Stimulated activated naive CD8-positive, alpha-beta T cell treated with anti-CD3 and anti-CD28 coated beads, Interleukin-15, Interleukin-2, amounts not matched to agents 100 ng/mL and 50 ng/mL, for 24 hours (primary cell): ENCODE results near the gene COL9A2.

ENCODE experiments used
- H3K27ac Mint-ChIP-seq: one replicate; pipeline ENCODE4 v1.8.0; 2021; ENCODE audit warnings: mild to moderate bottlenecking, mixed read lengths
- H3K27me3 Mint-ChIP-seq: one replicate; pipeline ENCODE4 v1.8.0; 2021; ENCODE audit warnings: mixed read lengths
- H3K36me3 Mint-ChIP-seq: one replicate; pipeline ENCODE4 v1.8.0; 2021; ENCODE audit warnings: low read depth, mixed read lengths
- H3K4me1 Mint-ChIP-seq: one replicate; pipeline ENCODE4 v1.8.0; 2021; ENCODE audit warnings: low read depth, mixed read lengths
- H3K4me3 Mint-ChIP-seq: one replicate; pipeline ENCODE4 v1.8.0; 2021; ENCODE audit warnings: mild to moderate bottlenecking, mixed read lengths
- H3K9me3 Mint-ChIP-seq: one replicate; pipeline ENCODE4 v1.8.0; 2021; ENCODE audit warnings: mixed read lengths

The COL9A2 gene

DNA sequence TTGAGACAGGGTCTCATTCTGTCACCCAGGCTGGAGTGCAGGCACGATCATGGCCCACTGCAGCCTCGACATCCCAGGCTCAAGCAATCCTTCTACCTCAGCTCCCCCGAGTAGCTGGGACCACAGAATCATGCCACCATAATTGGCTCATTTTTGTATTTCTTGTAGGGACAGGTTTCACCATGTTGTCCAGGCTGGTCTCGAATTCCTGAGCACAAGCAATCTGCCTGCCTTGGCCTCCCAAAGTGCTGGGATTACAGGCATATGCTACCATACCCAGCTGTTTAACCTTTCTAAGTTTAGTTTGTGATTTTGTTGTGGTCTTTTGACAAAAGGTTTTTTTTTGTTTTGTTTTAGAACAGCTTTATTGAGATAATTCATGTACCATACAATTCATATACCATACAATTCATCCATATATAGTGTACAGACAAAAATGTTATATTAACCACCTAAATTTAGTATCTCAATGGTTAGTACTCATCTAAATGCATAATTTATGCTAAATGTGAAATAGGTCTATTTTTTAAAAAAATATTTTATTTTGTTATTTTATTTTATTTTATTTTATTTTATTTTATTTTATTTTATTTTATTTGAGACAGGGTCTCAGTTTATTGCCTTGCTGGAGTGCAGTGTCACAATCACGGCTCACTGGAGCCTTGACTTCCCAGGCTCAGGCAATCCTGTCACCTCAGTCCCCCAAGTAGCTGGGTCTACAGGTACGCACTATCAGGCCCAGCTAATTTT is 50.1 kb downstream of the COL9A2 start:
- Mint-ChIP-seq H3K4me1 (peaks cover 62% of the 10 kb centered on the region), H3K9me3 (no peaks in the 10 kb centered on the region), H3K27ac (no peak overlapping the region), H3K4me3 (no peak overlapping the region), H3K36me3 (peaks cover 76% of the 10 kb centered on the region), H3K27me3 (no peaks in the 10 kb centered on the region)

- no peak overlapping the region for H3K4me3 Mint-ChIP-seq
- peak overlapping the region; percentile 40 for H3K27ac Mint-ChIP-seq
- no peaks in the 10 kb centered on the region for H3K27me3 Mint-ChIP-seq
- peaks cover 76% of the 10 kb centered on the region for H3K36me3 Mint-ChIP-seq
- peaks cover 68% of the 10 kb centered on the region for H3K4me1 Mint-ChIP-seq
- no peaks in the 10 kb centered on the region for H3K9me3 Mint-ChIP-seq
These were observed 51.2 kb downstream of the COL9A2 start for GRCh38 chr1:40265919-40266318.

DNA sequence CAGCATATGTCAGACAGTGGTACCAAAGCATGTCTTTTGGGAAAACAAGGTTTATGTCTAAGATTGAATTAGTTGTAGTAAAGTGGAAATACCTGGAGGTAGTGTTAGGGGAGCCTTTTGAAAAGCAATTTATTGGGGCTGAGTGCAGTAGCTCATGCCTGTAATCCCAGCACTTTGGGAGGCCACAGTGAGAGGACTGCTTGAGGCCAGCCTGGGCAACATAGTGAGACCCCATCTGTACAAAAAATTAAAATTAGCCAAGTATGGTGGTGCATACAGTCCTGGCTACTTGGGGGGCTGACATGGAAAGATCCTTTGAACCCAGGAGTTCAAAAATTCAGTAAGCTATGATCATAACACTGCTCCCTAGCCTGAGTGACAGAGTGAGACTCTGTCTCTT is 51.8 kb downstream of the COL9A2 start:
- Mint-ChIP-seq H3K27ac (no peak overlapping the region), H3K36me3 (peaks cover 76% of the 10 kb centered on the region)

GRCh38 chr1:40264354-40264781 is 52.7 kb downstream of the COL9A2 start:
- Mint-ChIP-seq H3K9me3 (no peaks in the 10 kb centered on the region), H3K4me1 (peaks cover 70% of the 10 kb centered on the region), H3K4me3 (no peak overlapping the region), H3K36me3 (peaks cover 76% of the 10 kb centered on the region), H3K27me3 (no peaks in the 10 kb centered on the region), H3K27ac (peak overlapping the region; percentile 86)

More for the DNA sequence above, 51.8 kb downstream of the COL9A2 start:
- Mint-ChIP-seq H3K27me3 (no peaks in the 10 kb centered on the region), H3K9me3 (no peaks in the 10 kb centered on the region), H3K4me1 (peaks cover 68% of the 10 kb centered on the region), H3K4me3 (no peak overlapping the region)

GRCh38 chr1:40258445-40258769 is 58.7 kb downstream of the COL9A2 start:
- H3K27ac Mint-ChIP-seq: peak overlapping the region; percentile 97
- H3K9me3 Mint-ChIP-seq: no peaks in the 10 kb centered on the region
- H3K4me1 Mint-ChIP-seq: peaks cover 56% of the 10 kb centered on the region
- H3K27me3 Mint-ChIP-seq: no peaks in the 10 kb centered on the region
- peaks cover 42% of the 10 kb centered on the region for H3K36me3 Mint-ChIP-seq
- peak overlapping the region; percentile 92 for H3K4me3 Mint-ChIP-seq

DNA sequence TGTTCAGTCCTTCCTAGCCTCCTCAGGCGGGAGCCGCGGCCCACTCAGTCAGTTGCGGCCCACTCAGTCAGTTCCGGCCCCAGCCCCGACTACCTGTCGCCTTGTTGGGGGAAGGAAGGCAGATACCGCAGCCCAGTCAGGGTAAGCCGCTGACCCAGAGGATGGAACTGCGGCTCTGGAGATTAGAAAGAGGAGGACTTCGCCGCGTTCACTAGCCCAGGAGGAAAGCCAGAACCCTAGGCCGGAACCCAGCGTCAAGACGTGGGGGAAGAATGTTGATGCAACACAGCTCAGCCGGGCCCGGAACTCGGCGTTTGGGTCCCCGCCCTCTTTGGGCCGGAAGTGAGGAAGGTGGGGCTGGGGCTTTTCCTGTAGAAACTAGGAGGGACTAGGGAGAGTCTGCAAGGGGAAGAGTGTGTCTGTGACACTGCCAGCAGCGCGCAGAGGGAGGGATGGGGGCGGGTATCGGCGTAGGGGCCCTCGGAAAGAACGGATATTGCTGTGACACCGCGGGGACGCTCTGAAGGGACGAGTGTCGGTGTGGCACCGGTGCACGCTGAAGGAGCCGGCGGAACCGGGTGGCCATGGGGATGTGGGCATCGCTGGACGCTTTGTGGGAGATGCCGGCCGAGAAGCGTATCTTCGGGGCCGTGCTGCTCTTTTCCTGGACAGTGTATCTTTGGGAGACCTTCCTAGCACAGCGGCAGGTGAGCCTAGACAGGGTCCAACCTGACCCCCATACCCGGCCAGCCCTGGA is 59.2 kb downstream of the COL9A2 start, which contains the start of gene ZMPSTE24:
ZMPSTE24 (plus strand) TSS at position 549 of the 757 bp plus-strand sequence; CDS start at position 585, 36 bp downstream.
- H3K4me1 Mint-ChIP-seq: peaks cover 50% of the 10 kb centered on the region
- peaks cover 37% of the 10 kb centered on the region for H3K36me3 Mint-ChIP-seq
- peak within 1 kb of the TSS; percentile 92 for H3K4me3 Mint-ChIP-seq
- H3K9me3 Mint-ChIP-seq: no peaks in the 10 kb centered on the region
- H3K27me3 Mint-ChIP-seq: no peaks in the 10 kb centered on the region
- H3K27ac Mint-ChIP-seq: peak within 1 kb of the TSS; percentile 97

DNA sequence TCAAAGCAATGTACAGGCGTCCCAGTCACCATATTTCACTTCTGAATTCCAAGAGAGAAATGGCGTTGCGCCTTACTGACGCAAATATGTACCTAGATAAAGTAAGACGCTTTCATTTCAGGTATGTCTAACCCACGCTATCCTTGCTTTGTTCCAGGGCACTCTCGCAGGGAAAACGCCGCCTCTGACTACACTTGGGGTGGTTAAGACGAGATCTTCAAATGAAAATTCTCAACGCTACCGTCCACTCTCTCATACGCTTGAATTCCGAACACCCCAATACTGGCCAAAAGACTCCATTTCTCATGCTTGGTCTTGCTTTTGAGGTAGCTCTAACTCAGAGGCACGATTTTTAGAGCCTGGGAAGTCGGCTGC is 59.8 kb downstream of the COL9A2 start:
- Mint-ChIP-seq H3K27me3 (no peaks in the 10 kb centered on the region), H3K27ac (peak overlapping the region; percentile 97), H3K4me1 (peaks cover 46% of the 10 kb centered on the region), H3K9me3 (no peaks in the 10 kb centered on the region), H3K36me3 (peaks cover 31% of the 10 kb centered on the region), H3K4me3 (peak overlapping the region; percentile 92)

DNA sequence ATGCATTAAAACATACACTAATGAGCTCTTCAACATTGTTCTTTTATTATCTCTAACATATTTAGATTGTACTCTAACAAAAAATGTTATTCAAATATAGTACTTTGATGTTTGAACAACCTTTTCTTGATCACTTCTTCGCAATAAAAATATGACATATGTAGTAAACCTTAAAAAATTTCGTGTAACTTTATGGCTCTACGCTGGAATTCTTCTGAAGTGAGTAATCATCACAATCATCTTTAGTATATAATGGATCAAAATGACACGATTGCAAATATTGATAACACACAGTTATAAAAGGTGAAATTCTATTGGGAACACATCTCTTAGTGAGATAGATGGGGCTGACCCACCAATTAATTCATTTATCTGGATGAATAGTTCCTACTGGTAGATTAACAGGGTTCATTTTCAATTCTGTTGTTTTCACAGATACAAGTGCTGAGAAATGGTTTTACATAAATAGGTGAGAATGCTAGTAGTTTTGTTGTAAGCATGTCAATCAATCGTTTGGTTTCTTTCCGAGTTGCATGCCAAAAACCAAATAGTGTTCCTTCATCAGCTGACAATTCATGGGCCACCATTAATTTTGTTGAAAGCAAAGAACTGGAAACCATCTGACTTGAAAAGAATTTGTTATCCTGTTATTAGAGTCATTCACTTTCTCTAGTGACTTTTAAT is 60.5 kb downstream of the COL9A2 start:
- Mint-ChIP-seq H3K36me3 (peaks cover 24% of the 10 kb centered on the region), H3K4me3 (peak overlapping the region; percentile 92), H3K9me3 (no peaks in the 10 kb centered on the region), H3K4me1 (peaks cover 41% of the 10 kb centered on the region), H3K27me3 (no peaks in the 10 kb centered on the region), H3K27ac (peak overlapping the region; percentile 97)

GRCh38 chr1:40255231-40255630 is 61.9 kb downstream of the COL9A2 start:
- H3K27me3 Mint-ChIP-seq: no peaks in the 10 kb centered on the region
- H3K4me3 Mint-ChIP-seq: no peak overlapping the region
- peaks cover 11% of the 10 kb centered on the region for H3K36me3 Mint-ChIP-seq
- H3K9me3 Mint-ChIP-seq: no peaks in the 10 kb centered on the region
- H3K4me1 Mint-ChIP-seq: peaks cover 28% of the 10 kb centered on the region
- no peak overlapping the region for H3K27ac Mint-ChIP-seq

DNA sequence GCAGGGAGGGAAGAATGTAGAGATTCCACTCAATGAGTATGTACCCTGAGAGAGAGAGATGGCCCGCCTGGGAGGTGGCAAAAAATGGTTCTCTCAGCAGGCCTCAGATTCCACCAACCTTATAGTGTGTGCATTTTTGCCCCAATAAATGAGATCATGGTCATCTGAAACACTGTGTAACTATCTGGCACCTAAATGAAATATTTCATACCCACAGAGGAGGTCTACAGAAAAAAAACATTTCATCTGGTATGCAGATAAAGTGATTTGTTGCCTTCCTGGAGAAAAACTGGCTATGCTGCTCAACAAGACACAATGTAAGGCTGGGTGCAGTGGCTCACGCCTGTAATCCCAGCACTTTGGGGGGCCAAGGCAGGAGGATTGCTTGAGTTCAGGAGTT is 64.5 kb downstream of the COL9A2 start:
- Mint-ChIP-seq H3K27ac (no peak overlapping the region), H3K4me3 (no peak overlapping the region), H3K36me3 (no peaks in the 10 kb centered on the region), H3K27me3 (no peaks in the 10 kb centered on the region), H3K9me3 (no peaks in the 10 kb centered on the region), H3K4me1 (peaks cover 15% of the 10 kb centered on the region)

DNA sequence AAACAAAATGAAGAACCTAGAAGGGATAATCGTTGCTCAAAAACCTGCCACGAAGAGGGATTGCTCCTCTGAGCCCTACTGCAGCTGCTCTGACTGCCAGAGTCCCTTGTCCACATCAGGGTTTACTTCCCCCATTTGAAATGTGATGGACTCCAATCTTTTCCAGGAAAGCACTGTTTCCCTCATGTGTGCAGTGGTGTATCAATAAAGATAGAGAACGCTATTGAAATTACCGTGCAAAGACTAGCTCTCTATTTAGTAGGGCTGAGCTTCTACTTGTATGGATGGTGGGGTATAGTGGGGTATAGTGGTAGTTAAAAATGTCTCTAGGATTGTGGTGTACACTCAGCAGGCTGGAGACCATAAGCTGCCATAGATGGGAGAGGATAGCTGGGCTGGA is 65.6 kb downstream of the COL9A2 start:
- Mint-ChIP-seq H3K4me1 (peaks cover 9% of the 10 kb centered on the region), H3K36me3 (no peaks in the 10 kb centered on the region), H3K27me3 (no peaks in the 10 kb centered on the region), H3K9me3 (no peaks in the 10 kb centered on the region), H3K27ac (no peak overlapping the region), H3K4me3 (no peak overlapping the region)
